ENCODE data around the gene COMT.

DNA sequence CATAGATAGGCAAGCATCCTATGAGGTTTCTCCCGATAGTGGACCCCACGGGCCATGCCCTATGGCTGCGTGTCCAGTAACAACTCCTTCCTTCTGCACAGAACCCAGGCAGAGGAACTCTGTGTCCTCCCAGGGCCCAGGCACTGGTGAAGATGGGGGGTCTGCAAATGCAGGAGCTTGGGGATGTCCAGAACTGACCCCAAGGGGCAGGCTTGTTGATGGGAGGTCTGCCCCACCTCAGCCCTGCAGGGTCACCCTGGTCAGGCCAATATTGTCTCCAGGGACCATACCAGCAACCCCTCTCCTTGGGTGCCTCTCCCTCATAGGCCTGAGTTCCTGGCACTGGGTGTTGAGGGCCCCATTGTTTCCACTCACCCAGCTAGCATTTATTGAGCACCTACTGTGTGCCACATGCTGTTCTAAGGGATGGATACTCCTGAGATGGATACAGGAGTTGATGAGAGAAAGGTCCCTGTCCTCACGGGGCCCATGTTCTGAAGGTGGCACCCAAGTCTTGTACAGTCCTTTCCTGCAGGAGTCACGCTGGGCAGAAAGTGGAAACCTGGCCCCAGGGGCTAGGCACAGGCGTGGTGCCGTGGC, 26.4 kb downstream of the COMT start:
- TF ChIP-seq, protein P1, sequence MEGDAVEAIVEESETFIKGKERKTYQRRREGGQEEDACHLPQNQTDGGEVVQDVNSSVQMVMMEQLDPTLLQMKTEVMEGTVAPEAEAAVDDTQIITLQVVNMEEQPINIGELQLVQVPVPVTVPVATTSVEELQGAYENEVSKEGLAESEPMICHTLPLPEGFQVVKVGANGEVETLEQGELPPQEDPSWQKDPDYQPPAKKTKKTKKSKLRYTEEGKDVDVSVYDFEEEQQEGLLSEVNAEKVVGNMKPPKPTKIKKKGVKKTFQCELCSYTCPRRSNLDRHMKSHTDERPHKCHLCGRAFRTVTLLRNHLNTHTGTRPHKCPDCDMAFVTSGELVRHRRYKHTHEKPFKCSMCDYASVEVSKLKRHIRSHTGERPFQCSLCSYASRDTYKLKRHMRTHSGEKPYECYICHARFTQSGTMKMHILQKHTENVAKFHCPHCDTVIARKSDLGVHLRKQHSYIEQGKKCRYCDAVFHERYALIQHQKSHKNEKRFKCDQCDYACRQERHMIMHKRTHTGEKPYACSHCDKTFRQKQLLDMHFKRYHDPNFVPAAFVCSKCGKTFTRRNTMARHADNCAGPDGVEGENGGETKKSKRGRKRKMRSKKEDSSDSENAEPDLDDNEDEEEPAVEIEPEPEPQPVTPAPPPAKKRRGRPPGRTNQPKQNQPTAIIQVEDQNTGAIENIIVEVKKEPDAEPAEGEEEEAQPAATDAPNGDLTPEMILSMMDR (IDR thresholded peaks at IDR 0.05), result no peak
- TF ChIP-seq POLR2A (IDR thresholded peaks at IDR 0.05), result no peak
